ENCODE results near the gene PRICKLE4.

- no peak for TF ChIP-seq TSHZ2 (CRISPR knock-in tag; IDR thresholded peaks at IDR 0.05)
- no peak for TF ChIP-seq ZNF8 (CRISPR knock-in tag; IDR thresholded peaks at IDR 0.05)
- no peak for TF ChIP-seq CREB5 (CRISPR knock-in tag; IDR thresholded peaks at IDR 0.05; ENCODE audit: low read depth)
- TF ChIP-seq RARB (CRISPR knock-in tag; IDR thresholded peaks at IDR 0.05): no peak
- no peak for TF ChIP-seq ZC3H10 (CRISPR knock-in tag; IDR thresholded peaks at IDR 0.05)
- no peak for TF ChIP-seq ZFP3 (CRISPR knock-in tag; IDR thresholded peaks at IDR 0.05)
- TF ChIP-seq OSR1 (CRISPR knock-in tag; IDR thresholded peaks at IDR 0.05): no peak
- TF ChIP-seq POU6F1 (CRISPR knock-in tag; IDR thresholded peaks at IDR 0.05; ENCODE audit: borderline replicate concordance, low read depth): no peak
These were observed 49.0 kb upstream of the PRICKLE4 start for GRCh38 chr6:41731561-41732086.
